AG08395 (cell line): ENCODE results near the gene NATD1.

Source experiments
- DNase-seq: peaks from one replicate; pipeline ENCODE4 v3.0.0; 2012; ENCODE audit warnings: mixed read lengths, low spot score

NATD1 gene

DNA sequence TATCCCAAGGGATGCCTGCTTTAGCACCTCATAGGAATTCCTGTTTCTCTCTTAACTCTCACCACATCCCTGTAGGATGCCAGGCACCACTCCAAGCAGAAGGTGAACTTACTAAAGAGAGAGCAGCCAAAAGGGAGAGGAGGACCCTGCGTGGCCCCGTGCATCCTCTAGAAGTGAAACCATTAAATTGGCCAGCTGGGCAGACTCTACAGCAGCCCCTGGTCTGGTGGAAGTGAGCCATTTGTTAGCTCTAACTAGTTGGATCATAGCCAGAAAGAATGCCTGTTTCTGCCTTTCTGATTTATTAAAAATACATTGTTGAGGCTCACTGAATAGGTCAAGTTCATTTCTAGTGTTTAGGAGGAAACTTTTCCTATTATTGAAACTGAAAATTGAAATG, 61.5 kb downstream of the NATD1 start:
- no peak for DNase-seq

DNA sequence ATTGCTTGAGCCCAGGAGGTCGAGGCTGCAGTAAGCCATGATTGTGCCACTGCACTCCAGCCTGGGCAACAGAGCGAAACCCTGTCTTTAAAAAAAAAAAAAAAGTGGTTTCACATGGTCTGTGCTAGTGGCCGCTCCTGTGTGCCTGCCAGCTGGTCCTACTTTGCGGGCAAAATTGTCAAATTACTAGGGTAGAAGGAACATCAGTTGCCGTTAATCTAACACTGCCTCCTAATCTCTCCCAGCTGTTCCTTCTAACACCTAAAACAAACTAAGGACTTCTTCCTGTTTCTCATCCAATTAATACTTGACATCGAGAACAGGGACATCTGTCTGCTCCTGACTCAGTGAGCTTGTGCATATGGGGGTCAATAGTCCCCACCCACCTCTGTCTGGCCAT, 63.1 kb downstream of the NATD1 start:
- no peak for DNase-seq

DNA sequence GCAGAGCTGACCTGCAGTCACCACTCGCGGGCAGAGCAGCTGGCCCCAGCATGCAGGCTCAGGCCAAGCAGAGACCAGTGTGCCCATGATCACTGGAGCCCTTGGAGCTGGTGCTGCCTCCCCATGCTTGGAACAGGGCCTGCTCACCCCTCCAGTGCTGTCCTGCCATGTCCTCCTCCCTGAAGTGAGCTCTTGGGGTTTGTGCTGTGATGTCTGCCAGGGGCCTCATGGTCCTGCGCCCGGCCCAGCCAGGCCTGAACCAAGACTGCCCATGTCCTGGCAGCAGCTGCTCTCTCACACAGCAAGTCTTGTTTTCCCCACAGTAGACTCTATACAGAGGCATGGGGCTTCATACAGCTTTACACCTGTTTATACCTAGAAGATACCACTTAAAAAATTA, 63.8 kb downstream of the NATD1 start:
- DNase-seq = no peak
